ENCODE measurements around the gene ZBTB7B.
A peak's percentile ranks its signal among the peaks of the same experiment; 100 is the strongest.

ZBTB7B gene

DNA sequence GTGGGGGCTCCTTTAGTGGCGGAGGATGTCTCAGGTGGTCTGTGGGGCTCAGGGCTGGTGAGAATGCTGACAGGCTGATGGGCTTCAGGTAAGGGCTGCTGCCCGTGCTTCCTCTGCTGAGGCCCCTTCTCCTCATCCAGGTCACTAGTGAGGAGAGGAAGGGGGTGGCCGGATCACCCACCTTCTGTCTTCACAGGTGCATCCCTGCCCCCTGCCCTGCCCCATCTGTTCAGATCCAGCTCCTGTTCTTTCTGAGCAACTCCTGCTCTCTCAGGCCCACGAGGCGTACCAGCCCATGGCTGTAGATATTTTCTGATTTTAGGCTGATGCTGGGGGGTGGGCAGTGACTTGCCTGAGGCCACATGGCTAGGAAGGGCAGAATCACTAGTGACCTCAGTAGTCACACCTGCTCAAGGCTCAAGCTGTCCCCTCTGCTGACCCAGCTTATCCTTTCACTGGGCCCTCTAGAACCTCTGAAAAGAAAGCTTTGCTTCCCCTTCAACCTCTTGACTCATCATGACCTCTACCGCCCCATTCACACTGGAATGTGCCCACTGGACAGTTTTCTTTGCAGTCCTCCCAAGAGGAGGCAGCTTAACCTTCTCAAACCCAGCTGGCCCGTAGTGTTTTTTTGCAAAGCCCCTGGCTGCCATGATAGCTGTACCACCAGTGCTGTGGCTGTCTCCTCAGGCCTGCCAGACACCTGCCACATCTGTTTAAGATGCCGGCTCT lies 16.2 kb downstream of the ZBTB7B start:
- DNase-seq, result no peak

DNA sequence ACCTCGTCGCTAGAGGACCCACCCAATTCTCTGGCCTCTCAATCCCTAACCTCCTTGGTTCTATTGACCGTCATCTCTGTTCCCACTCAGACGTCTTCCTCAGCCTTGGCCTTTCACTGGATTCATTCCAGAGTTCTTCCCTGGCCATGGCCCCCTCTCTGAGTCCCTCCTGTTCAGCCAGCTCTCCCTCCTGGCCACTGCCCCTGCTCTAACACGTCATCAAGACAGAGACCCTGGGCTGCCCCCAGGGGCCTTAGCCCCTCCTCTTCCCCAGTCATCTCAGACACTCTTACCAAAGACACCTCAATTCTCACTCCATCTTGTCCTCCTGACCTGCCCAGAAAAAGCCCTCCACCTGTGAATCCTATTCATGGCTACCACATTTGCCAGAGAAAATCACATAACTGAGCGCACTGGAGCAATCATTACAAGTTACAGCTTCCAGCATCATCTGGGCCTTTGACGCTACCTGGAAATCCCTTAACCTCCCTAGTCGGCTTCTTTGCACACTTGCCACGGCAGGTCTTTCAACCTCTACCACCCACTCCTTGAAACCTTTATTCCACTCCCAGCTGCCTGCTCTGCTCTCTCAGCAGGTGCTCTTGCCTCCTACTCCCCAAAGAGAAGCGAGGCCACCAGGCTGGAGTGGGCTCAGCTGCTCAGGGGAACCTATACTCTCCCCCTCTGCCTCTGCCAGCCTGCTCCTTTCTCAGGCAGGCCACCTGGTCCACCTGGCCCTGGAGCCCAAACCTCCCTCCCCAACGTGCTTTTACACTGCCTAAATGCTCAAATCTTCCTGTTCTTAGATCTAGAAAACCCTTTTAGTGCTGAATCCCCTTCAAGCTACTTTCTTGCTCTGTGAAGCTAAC lies 17.0 kb downstream of the ZBTB7B start:
- no peak for DNase-seq

DNA sequence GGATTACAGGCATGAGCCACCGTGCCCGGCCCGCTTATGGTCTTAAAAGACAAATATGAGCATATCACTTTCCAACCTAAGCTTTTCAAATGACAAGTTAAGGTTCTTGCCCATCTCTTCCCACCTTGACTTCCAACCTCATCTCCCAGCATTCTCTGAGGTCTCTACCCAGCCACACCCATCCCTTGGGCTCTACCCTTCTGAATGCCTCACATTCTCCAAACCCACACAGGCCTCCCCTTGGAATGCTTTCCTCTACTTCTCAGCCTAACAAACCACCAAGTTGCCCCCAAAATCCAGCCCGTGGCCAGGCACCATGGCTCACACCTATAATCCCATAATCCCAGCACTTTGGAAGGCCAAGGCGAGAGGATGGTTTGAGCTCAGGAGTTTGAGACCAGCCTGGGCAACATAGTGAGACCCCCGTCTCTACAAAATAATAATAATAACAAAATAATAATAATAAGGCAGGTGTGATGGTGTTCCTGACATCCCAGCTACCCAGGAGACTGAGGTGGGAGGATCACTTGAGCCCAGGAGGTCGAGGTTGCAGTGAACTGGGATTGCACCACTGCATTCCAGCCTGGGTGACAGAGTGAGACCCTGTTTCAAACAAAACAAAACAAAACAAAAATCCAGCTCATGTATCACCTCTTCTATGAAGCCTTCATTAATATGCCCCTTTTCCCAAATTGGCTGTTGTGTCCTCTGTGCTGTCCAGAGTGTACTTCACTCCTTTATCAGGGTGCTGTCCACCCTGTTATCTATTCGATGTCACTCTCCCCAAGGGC lies 19.7 kb downstream of the ZBTB7B start:
- DNase-seq, result no peak

DNA sequence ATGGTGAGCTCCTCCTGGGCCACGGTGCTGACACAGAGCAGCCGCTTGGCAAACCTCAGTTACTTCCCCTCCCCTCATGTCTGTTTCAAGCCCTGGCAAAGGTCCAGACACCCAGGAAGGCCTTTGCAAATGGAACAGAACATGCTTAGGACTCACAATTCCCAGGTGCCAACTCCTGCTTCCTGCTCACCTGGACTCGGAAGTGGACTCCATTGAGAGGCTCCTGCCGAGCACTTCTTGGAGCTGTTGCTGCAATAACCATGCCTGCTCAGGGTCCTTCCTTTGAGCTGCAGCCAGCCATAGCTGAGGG lies 20.3 kb downstream of the ZBTB7B start:
- DNase-seq, result no peak

DNA sequence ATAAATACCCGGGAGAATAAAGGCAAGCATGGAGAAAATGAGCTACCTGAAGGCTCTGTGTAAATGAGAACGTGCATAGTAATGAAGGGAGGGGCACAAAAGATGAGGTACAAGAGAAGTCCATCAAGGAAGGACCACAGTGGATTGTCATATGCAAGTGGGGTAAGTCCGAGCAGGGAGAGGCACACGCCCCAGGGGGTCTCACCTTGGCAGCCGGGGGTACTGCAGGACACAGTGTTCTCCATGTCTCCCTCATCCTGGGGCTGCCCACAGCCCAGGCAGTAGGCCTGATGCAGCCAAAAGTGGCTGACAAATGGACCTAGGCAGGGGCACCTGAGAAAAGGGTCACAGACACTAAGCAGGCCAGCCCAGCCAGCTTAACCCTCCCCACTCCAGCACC lies 21.0 kb downstream of the ZBTB7B start:
- DNase-seq, result no peak

DNA sequence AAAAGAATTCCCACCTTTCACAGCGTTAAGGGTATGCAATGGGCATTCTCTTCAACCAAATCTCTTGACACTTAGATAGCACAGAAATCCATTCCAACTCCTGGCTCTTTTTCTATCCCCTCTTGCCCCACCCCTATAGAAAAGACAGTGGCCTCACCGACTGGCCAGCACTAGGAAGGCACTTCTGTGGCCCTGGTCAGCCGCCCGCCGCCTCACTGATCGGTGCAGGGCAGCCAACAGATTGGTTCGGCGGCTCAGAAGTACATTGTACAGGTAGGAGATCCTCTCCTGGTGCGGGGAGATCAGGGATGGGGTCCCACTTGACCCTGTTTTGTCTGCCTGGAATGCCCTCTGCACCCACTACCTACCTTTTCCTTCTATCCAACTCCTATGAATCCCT lies 21.7 kb downstream of the ZBTB7B start:
- no peak for DNase-seq

DNA sequence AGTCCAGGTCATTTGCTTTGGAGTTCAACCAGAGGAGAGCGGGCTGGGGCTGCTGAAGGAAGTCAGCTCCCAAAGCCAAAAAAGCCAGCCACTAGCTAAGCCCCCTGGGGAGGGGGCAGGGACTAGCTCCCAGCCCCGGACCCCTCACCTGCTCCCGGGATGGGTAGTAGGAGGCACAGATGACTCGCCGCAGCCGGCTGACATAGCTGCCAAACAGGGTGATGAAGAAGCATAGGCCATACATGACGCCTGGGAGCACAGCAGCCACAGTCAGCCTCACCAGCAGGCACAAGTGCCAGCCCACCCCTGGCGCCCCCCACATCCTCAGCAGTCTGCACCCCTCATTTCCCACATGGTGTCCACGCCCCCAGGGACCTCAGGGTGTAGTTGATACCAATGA lies 23.6 kb downstream of the ZBTB7B start:
- DNase-seq, result no peak

DNA sequence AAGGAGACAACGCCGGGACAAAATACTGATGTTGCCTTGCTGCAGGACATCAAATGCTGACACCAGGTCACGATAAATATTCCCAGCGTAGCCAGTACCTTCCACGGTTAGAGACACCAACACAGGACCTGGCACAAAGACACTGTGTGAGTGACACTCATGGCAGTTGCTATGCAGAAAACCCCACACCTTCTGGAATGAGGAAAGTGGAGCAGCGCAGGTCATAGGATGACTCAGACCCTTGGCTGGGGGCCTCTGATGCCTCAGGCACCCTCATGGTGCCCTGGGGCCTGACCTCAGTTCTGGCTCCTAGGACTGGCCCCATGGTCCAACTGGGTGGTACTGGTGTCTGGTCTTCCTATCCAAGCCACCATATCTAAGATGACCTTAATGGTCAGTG lies 24.0 kb downstream of the ZBTB7B start:
- DNase-seq, result peak; percentile 32

DNA sequence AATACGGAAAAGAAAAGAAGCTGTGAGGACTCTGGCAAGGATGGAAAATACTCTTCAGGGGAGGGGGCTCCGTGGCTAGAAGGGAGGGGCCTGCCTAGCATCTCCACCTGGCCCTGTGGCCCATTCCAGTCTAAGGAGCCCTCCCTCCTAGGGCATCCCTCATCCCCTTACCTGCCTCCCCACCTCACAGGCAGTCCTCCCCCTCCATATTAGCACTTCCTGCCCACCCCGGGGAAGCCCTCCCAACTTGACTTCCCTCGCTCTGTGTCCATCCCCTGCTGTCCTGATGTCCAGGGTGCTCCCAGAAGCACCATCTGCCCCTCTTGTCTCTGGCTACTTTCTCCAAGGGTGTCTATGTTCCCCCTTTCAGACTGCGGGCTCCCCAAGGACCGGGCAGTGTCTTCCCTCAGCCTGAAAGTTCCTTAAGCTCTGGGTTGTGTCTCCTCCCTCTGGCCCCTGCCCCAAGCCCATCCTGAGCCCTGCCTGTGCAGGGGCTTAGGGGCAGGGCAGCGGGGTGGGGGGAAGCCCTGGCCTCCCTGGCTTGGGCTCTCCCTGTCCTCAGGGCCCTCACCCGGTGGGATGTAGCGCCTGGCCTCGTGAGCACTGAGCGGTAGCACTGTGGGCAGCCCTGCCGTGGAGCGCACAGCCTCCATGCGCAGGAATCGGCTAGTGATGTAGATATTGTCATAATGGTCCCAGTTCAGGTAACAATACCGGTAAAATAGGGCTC lies 27.1 kb downstream of the ZBTB7B start:
- DNase-seq, result no peak

DNA sequence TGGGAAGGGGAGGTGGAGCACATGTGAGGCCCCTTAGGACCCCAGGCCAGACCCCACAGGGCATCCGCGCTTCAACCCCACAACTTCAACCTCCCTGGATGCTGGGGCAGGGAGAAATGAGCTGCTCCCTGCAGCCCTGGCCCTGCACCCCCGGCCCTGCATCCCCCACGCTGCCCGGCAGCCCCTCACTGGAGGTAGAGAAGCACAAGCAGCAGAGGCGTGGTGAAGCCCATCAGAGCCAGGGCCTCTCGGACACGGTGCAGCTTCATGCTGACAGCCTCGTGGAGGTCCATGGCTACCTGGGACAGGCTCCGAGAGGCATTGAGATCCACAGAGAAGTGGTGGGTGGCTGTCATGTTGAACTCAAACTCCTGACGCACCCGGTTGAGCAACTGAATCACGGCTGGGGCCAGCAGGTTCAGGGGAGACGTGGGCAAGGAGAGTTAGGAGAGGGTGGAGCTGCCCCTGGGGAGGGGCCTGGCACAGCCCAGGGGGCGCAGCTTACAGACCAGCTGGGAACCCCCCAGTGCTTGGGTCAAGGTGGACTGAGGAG lies 27.7 kb downstream of the ZBTB7B start:
- DNase-seq, result no peak

DNA sequence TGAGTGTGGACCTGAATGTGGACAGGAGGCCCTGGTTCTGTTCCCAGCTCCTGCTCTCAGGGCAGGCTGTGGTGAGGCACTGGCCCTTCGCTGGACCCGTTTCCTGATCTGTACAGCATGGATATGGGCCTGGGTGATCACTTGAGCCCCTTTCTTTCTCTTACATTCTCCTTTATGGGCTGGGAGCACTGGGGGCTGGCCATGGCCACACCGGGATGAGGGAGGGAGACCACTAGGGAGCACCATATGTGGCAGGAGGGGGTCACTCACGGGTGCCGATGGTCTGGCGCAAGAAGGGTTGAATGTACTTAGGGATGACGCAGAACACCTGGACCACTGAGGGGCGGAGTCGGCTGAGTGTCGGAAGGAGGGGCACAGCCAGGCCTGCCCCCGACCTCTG lies 28.3 kb downstream of the ZBTB7B start:
- no peak for DNase-seq

DNA sequence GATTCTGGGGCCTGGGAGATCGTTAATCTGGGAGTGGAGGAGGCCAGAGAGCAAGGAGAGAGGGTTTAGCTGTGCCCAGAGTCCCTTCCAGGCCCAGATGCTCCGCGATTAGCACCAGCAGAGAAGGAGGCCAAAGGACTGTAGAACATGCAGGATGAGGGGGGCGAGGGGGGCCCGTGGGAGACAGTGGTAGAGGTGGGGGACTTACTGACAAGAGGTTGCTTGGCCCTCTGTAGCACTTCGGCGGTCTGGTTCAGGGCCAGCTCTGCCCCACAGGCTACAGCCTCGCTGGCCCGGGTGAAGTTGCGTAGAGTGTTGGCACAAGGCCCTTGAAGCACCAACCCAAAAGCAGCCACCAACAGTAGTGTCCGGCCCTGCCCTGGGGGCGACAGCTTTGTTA lies 30.3 kb downstream of the ZBTB7B start:
- DNase-seq, result no peak

DNA sequence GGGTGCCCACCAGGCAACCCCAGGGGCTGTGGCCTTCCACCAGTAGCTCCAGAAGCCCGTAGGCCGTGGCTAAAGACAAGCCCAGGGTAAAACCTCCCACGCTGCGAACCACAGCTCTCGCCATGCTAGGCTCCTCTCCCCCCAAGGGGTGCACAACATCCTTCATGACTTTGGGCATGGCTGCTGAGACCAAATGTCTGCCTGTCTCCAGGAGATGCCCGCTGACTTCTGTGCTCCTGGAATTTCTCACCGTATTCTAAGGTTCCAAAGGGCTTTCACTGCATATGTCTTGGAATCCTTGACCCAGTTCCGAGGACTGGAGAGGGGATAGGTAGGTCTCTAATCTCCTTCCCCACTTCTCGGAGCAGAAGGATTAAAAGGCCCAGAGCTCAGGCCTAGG lies 30.9 kb downstream of the ZBTB7B start, which contains the start of the genes DCST1 and DCST2:
TSS of gene DCST1 (plus strand) at position 301 of the 400 bp plus-strand sequence. CDS start 213 bp downstream, outside the sequence.
TSS of gene DCST2 (minus strand) at position 258 of the 400 bp plus-strand sequence. CDS start at position 178, 80 bp downstream.
- DNase-seq, result no peak

DNA sequence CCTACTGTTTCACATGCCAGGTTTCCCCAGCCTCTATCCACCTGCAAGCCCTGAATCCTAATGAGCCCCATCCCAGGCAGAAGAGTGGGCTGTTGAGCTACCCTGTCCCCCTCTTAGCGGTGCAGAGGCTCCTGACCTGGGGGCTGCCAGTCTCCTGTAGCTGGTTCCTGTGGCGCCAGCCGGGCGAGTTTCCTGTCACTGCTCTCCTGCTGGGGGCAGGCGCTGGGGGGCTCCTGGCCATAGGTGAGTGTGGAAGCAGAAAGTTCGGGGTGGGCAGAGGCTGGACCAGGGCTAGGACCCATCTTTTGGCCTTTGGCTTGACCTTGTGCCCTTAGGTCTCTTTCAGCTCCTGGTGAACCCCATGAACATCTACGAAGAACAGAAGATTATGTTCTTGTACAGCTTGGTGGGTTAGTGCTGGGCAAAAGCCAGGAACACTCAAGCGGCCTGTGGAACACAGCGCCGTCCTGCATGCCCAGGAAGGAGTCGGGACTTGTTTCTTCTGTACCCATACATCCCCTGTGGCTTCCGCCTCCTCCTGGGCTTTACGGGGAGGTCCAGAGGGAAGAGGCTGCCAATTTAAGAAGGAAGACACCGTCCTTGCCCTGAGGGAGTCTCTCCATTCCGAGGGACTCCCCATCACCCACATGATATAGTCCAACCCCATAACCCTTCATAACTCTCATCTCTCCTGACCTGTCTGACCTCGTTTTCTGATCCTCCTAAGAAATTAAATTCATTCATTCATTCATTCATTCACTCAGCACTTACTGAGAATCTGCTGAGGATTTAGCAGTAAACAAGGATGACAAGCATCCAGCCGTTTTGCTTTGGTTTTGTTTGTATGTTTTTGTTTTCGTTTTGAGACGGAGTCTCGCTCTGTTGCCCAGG lies 32.0 kb downstream of the ZBTB7B start:
- no peak for DNase-seq

DNA sequence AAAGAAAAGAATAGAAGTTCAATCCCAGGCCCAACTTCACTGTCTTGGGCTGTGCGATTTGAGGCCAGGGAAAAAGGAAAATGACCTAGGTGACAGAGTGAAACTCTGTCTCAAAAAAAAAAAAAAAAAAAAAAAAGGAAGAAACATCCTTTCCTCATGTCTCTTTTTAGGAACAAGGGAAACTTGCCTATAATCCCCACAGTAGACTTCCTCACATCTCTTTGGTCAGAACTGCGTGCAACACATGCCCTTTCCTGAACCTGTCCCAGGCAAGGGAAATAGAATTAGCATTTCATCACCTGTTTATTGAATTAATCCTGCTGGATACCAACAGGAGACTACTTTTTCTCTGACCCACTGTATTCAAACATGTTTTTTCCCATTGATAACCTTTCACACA lies 33.3 kb downstream of the ZBTB7B start:
- no peak for DNase-seq

DNA sequence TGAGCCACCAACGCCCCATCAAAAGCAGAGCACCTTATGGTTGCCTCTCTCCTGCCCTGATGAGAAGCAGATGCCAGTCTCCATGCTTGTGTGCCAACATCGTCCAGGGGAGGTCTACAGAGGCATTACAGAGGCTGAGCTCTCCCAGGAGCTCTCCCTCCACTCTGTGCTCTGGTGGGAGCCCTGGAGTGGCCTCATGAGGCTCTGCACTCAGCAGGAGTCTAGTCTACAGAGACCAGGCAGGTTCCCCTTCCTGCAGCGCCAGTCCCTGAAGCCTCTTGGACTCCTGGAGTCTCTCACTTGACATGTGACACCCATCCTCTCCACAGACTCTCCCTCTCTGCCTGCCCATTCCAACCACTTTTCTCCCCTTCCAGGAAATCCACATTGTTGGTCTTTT lies 34.4 kb downstream of the ZBTB7B start:
- DNase-seq, result no peak

DNA sequence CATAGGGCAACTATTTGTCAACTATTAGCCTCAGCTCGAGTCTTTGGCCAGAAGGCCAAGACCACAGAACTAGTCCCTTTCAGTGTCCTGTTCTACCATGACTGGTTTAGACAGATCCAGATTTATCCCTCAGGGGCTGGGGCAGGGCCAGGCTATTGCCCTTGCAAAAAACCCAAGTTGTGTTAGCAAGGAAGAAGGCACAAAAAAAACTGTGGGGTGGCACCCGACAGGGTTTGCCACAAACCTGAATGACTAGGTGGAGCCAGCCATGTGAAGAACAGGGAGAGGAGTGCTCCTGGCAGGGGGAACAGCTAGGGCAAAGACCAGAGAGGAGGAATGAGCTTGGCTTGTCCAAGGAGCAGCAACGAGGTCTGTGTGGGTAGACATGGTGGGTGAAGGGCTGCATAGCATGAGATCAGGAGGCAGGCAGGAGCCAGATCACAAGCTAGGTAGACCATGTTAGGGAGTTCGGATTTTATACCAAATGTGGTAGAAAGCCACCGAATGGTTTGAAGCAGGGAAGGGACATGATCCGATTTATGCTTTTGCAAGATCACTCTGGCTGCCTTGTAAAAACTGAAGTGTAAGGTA lies 35.3 kb downstream of the ZBTB7B start:
- no peak for DNase-seq

DNA sequence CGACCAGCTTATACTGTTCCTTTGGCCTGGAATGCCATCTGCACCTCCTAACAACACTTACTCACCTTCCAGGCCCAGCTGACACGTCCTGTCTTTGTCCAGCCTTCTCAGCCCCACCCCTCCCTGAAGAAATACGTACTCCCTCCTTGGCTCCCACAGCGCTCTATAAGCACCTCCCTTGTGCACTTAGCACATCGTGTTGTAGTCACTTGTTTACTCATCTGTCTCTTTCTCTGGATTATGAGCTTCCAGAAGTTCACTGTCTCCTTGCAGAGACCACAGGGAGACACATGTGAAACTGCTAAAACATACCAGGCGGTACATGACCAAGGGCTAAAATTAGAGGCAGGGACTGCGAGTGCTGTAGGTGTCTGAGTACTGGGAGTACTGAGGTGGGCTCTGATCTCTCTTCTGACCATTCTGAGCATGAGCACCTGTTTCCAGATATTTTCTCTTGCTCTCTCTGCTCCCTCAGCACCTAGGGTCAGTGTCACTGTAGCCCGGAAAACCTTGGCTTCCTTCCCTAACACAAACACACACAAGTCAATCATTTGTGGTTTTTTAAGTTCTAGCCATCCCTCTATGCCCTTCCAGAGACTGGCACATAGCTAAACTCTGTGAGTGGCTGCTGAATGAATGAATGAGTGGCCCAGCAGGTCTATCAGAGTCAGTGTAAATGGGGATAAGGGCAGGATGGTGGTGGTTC lies 36.2 kb downstream of the ZBTB7B start:
- DNase-seq, result no peak

DNA sequence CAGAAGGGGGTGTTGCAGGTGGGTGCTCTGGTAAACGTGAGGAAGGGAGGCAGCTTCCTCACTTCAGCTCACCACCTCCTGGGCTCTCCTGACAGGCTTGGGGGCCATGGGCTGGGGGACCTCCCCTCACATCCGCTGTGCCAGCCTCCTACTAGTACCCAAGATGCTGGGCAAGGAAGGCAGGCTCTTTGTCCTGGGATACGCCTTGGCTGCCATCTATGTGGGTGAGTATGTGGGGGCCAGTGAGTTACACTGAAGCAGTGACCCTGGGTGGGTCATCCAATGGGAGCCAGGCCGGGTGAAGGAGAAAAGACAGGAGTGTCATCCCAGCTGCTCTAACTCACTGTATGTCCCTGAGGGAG lies 36.7 kb downstream of the ZBTB7B start:
- DNase-seq, result no peak

DNA sequence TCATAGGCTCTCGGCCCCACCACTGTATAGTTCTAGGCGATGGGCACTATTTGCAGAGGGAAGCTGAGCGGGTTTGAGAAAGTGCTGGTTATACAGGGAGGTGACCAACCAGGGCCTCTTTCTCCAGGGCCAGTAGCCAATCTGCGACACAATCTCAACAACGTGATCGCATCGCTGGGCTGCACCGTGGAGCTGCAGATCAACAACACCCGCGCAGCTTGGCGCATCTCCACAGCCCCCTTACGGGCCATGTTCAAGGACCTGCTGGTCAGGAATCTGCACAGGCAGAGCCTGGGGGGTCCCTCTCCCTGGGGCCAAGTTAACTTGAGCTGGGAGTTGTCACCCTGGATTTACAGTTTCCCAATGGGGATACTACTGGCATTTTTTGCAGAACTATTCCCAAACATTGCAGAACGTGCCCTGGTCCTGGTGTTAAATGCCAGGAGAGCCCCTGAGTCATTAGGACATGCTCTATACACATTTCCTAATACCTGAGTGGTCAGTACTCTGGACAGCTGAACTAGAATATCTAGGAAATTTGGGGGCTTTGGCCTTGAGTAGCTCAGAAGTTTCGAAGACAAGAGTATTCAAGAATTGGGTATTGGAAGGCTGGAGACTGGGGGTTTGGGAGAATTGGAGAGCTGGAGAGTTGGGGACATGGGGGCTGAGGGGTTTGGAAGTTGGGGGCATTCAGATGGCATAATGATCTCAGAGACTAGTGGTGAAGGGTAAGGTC lies 37.9 kb downstream of the ZBTB7B start:
- no peak for DNase-seq
